SK-N-SH treated with all-trans-retinoic acid at 6 μM for 48 hours (cell line): Measurements from ENCODE around the gene SLC22A8.

Experiments used
- ATAC-seq: fragments of 200-7000 bp; cut with Tn5 transposase; 3 replicates; pipeline ENCODE4 v1.9.1; 2020; ENCODE audit warnings: mild to moderate bottlenecking, moderate library complexity
- ARNTL ChIP-seq: fragments of 450-650 bp; formaldehyde crosslinking; IDR thresholded peaks from 2 replicates; pipeline ENCODE4 v1.5.0; 2020; ENCODE audit warnings: low read depth, mild to moderate bottlenecking, moderate library complexity, borderline replicate concordance
- BACH2 ChIP-seq: fragments of 250-450 bp; sonication (Bioruptor Pico); IDR thresholded peaks from 2 replicates; pipeline ENCODE4 v1.9.0; 2021; ENCODE audit warnings: mild to moderate bottlenecking, borderline replicate concordance
- CSDC2 ChIP-seq: fragments of 250-450 bp; sonication (Bioruptor Pico); IDR thresholded peaks from 2 replicates; pipeline ENCODE4 v1.5.0; 2020; ENCODE audit warnings: mild to moderate bottlenecking, moderate library complexity
- ESRRG ChIP-seq: fragments of 250-450 bp; sonication (Bioruptor Pico); IDR thresholded peaks from 2 replicates; pipeline ENCODE4 v1.6.1; 2021; ENCODE audit warnings: mild to moderate bottlenecking
- GLIS3 ChIP-seq: fragments of 250-450 bp; sonication (Bioruptor Pico); IDR thresholded peaks from 2 replicates; pipeline ENCODE4 v1.5.0; 2020; ENCODE audit warnings: mild to moderate bottlenecking, moderate library complexity
- ISL1 ChIP-seq: fragments of 250-450 bp; sonication (Bioruptor Pico); IDR thresholded peaks from 2 replicates; pipeline ENCODE4 v2.1.2; 2022; ENCODE audit warnings: mild to moderate bottlenecking, moderate library complexity
- PATZ1 ChIP-seq: fragments of 250-450 bp; sonication (Bioruptor Pico); IDR thresholded peaks from 2 replicates; pipeline ENCODE4 v1.8.0; 2020; ENCODE audit warnings: mild to moderate bottlenecking, moderate library complexity, borderline replicate concordance
- POU6F1 ChIP-seq: fragments of 250-450 bp; sonication (Bioruptor Pico); IDR thresholded peaks from 2 replicates; pipeline ENCODE4 v1.8.0; 2021; ENCODE audit warnings: low read depth, mild to moderate bottlenecking, moderate library complexity, borderline replicate concordance
- PPARA ChIP-seq: fragments of 250-450 bp; sonication (Bioruptor Pico); IDR thresholded peaks from 2 replicates; pipeline ENCODE4 v1.5.0; 2020; ENCODE audit warnings: mild to moderate bottlenecking, borderline replicate concordance
- RARB ChIP-seq: fragments of 250-450 bp; sonication (Bioruptor Pico); IDR thresholded peaks from 2 replicates; pipeline ENCODE4 v1.8.0; 2021; ENCODE audit warnings: mild to moderate bottlenecking, moderate library complexity
- SNAI2 ChIP-seq: fragments of 250-450 bp; sonication (Bioruptor Pico); IDR thresholded peaks from 2 replicates; pipeline ENCODE4 v1.5.0; 2020; ENCODE audit warnings: mild to moderate bottlenecking, moderate library complexity
- TCF4 ChIP-seq: fragments of 250-450 bp; sonication (Bioruptor Pico); IDR thresholded peaks from 2 replicates; pipeline ENCODE4 v1.8.0; 2021; ENCODE audit warnings: mild to moderate bottlenecking, moderate library complexity, borderline replicate concordance
- TOX ChIP-seq: fragments of 250-450 bp; sonication (Bioruptor Pico); IDR thresholded peaks from 2 replicates; pipeline ENCODE4 v1.8.0; 2021; ENCODE audit warnings: mild to moderate bottlenecking, moderate library complexity, borderline replicate concordance
- ZC3H10 ChIP-seq: fragments of 250-450 bp; sonication (Bioruptor Pico); IDR thresholded peaks from 2 replicates; pipeline ENCODE4 v1.5.1; 2021; ENCODE audit warnings: mild to moderate bottlenecking, moderate library complexity
- ZFP3 ChIP-seq: fragments of 250-450 bp; sonication (Bioruptor Pico); IDR thresholded peaks from 2 replicates; pipeline ENCODE4 v1.5.0; 2020; ENCODE audit warnings: mild to moderate bottlenecking, moderate library complexity
- ZNF565 ChIP-seq: fragments of 450-650 bp; formaldehyde crosslinking; conservative IDR thresholded peaks from 2 replicates; pipeline ENCODE4 v1.5.0; 2020; ENCODE audit warnings: low read depth, mild to moderate bottlenecking, moderate library complexity
- ZNF70 ChIP-seq: fragments of 450-650 bp; formaldehyde crosslinking; IDR thresholded peaks from 2 replicates; pipeline ENCODE4 v1.5.0; 2020; ENCODE audit warnings: mild to moderate bottlenecking, moderate library complexity
- ZNF8 ChIP-seq: fragments of 450-650 bp; formaldehyde crosslinking; IDR thresholded peaks from 2 replicates; pipeline ENCODE4 v1.5.0; 2020; ENCODE audit warnings: mild to moderate bottlenecking, moderate library complexity
- TF ChIP-seq, protein P1 (sequence below): fragments of 250-450 bp; sonication (Bioruptor Pico); IDR thresholded peaks from 2 replicates; pipeline ENCODE4 v1.5.0; 2020; ENCODE audit warnings: mild to moderate bottlenecking, moderate library complexity
- TF ChIP-seq, protein P2 (sequence below): fragments of 250-450 bp; sonication (Bioruptor Pico); IDR thresholded peaks from 2 replicates; pipeline ENCODE4 v1.5.1; 2021; ENCODE audit warnings: mild to moderate bottlenecking, moderate library complexity

Gene SLC22A8

DNA sequence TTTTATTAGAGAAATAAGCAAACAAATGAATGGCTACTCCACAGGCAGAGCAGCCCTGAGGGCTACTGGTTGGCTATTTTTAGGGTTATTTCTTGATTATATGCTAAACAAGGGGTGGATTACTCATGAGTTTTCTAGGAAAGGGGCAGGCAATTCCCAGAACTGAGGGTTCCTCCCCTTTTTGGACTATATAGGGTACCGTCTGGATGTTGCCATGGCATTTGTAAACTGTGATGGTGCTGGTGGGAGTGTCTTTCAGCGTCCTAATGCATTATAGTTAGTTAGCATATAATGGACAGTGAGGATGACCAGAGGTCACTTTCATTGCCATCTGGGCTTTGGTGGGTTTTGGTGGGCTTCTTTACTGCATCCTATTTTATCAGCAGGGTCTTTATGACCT, 50.1 kb downstream of the SLC22A8 start:
- TF ChIP-seq TOX (CRISPR knock-in tag), result no peak
- TF ChIP-seq RARB (CRISPR knock-in tag), result no peak
- TF ChIP-seq ZC3H10, result no peak
- TF ChIP-seq POU6F1 (CRISPR knock-in tag), result no peak
- TF ChIP-seq TCF4 (CRISPR knock-in tag), result no peak
- no peak for TF ChIP-seq BACH2 (CRISPR knock-in tag)
- TF ChIP-seq GLIS3, result no peak
- no peak for TF ChIP-seq ZNF8
- no peak for TF ChIP-seq ARNTL (CRISPR knock-in tag)
- no peak for TF ChIP-seq ZFP3 (CRISPR knock-in tag)
- no peak for TF ChIP-seq SNAI2 (CRISPR knock-in tag)
- TF ChIP-seq ZNF565 (CRISPR knock-in tag), result no peak
- no peak for TF ChIP-seq ESRRG (CRISPR knock-in tag)
- ATAC-seq, result no peak

DNA sequence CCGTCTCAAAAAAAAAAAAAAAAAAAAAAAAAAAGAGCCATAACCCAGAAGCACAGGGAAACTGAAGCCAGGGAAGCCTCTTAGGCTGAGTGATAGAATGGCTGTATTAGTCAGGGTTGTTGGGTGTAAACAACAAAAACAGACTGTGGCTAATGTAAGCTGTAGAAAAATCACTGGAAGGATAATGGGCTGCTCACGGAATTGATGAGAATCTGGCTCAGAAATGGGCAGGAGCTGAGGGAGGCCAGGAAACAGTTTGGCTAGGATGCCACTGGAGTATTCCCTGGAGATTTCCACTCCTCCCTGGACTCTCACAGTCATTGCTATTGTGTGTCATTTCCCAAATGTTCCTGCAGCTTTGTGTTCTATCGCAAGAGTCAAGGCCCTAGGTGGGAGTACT, 53.2 kb downstream of the SLC22A8 start:
- no peak for TF ChIP-seq CSDC2 (CRISPR knock-in tag)
- no peak for TF ChIP-seq ESRRG (CRISPR knock-in tag)
- no peak for TF ChIP-seq RARB (CRISPR knock-in tag)
- TF ChIP-seq TCF4 (CRISPR knock-in tag), result no peak
- TF ChIP-seq ISL1 (CRISPR knock-in tag), result no peak
- TF ChIP-seq GLIS3, result no peak
- no peak for TF ChIP-seq PATZ1
- TF ChIP-seq ZNF8, result no peak
- TF ChIP-seq, protein P1, sequence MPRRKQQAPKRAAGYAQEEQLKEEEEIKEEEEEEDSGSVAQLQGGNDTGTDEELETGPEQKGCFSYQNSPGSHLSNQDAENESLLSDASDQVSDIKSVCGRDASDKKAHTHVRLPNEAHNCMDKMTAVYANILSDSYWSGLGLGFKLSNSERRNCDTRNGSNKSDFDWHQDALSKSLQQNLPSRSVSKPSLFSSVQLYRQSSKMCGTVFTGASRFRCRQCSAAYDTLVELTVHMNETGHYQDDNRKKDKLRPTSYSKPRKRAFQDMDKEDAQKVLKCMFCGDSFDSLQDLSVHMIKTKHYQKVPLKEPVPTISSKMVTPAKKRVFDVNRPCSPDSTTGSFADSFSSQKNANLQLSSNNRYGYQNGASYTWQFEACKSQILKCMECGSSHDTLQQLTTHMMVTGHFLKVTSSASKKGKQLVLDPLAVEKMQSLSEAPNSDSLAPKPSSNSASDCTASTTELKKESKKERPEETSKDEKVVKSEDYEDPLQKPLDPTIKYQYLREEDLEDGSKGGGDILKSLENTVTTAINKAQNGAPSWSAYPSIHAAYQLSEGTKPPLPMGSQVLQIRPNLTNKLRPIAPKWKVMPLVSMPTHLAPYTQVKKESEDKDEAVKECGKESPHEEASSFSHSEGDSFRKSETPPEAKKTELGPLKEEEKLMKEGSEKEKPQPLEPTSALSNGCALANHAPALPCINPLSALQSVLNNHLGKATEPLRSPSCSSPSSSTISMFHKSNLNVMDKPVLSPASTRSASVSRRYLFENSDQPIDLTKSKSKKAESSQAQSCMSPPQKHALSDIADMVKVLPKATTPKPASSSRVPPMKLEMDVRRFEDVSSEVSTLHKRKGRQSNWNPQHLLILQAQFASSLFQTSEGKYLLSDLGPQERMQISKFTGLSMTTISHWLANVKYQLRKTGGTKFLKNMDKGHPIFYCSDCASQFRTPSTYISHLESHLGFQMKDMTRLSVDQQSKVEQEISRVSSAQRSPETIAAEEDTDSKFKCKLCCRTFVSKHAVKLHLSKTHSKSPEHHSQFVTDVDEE, result no peak
- no peak for TF ChIP-seq SNAI2 (CRISPR knock-in tag)
- TF ChIP-seq POU6F1 (CRISPR knock-in tag), result no peak
- TF ChIP-seq, protein P2, sequence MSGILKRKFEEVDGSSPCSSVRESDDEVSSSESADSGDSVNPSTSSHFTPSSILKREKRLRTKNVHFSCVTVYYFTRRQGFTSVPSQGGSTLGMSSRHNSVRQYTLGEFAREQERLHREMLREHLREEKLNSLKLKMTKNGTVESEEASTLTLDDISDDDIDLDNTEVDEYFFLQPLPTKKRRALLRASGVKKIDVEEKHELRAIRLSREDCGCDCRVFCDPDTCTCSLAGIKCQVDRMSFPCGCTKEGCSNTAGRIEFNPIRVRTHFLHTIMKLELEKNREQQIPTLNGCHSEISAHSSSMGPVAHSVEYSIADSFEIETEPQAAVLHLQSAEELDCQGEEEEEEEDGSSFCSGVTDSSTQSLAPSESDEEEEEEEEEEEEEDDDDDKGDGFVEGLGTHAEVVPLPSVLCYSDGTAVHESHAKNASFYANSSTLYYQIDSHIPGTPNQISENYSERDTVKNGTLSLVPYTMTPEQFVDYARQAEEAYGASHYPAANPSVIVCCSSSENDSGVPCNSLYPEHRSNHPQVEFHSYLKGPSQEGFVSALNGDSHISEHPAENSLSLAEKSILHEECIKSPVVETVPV (CRISPR knock-in tag), result no peak
- ATAC-seq, result no peak

GRCh38 chr11:62961017-62961570, 54.5 kb downstream of the SLC22A8 start:
- no peak for ATAC-seq
- TF ChIP-seq ZNF70 (CRISPR knock-in tag) (no peak), PATZ1 (no peak), TOX (CRISPR knock-in tag) (no peak), POU6F1 (CRISPR knock-in tag) (no peak), PPARA (no peak), RARB (CRISPR knock-in tag) (no peak), TCF4 (CRISPR knock-in tag) (no peak), ZNF8 (no peak)
